Osteocyte (in vitro differentiated cells): ENCODE measurements around the gene ELF4. TPM values are rescaled to one million over a fixed set of nuclear protein-coding genes. Genes with fewer than 3 reads are reported as not detected.

Experiments used
- DNase-seq: peaks from one replicate; pipeline ENCODE4 v3.0.0; 2021; ENCODE audit warnings: mixed read lengths; ENCODE audit not compliant: unreplicated experiment; ENCODE audit errors: extremely low spot score
- H3K27ac Mint-ChIP-seq: one replicate; pipeline ENCODE4 v1.8.0; 2021; ENCODE audit warnings: mild to moderate bottlenecking, mixed read lengths; ENCODE audit not compliant: unreplicated experiment
- H3K27me3 Mint-ChIP-seq: one replicate; pipeline ENCODE4 v1.8.0; 2021; ENCODE audit warnings: mixed read lengths; ENCODE audit not compliant: unreplicated experiment
- H3K36me3 Mint-ChIP-seq: one replicate; pipeline ENCODE4 v1.8.0; 2021; ENCODE audit warnings: mixed read lengths; ENCODE audit not compliant: unreplicated experiment
- H3K4me1 Mint-ChIP-seq: one replicate; pipeline ENCODE4 v1.8.0; 2021; ENCODE audit warnings: mixed read lengths; ENCODE audit not compliant: unreplicated experiment
- H3K4me3 Mint-ChIP-seq: one replicate; pipeline ENCODE4 v1.8.0; 2021; ENCODE audit warnings: mild to moderate bottlenecking, moderate library complexity, mixed read lengths; ENCODE audit not compliant: unreplicated experiment
- H3K9me3 Mint-ChIP-seq: one replicate; pipeline ENCODE4 v1.8.0; 2021; ENCODE audit warnings: mixed read lengths; ENCODE audit not compliant: unreplicated experiment
- CTCF ChIP-seq: fragments of 200-600 bp; sonication (generic); IDR thresholded peaks from 2 replicates; pipeline ENCODE4 v1.5.0; 2021; ENCODE audit warnings: antibody characterized with exemption, mild to moderate bottlenecking, moderate library complexity
- total RNA-seq: library from RNA; stranded (reverse); gene quantifications from 2 replicates; pipeline ENCODE4 v1.2.1, GENCODE V29; 2021

The ELF4 gene
- total RNA-seq, 1 donor from 2014 or later = 25.2 TPM

DNA sequence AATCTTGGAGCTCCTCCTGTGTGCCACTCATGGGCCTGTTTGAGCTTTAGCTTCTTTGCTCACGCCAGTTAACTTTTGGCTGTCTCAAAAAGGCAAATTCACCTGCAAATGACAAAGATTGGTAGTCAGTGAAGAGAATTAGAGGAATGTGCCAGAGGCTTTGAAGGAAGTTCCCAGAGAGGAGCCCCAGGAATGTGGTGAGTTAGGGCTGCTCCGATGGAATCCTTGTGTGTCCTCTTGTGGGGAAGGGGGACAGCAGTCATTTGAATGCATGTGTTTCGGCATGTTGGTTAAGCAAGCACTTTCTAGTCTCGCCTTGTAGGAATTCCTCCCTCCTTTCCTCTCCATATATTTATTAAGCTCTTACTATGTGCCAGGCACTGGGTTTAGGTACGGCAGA is 62.9 kb downstream of the ELF4 start:
- H3K4me3 Mint-ChIP-seq = no peak overlapping the region
- peaks cover 5% of the 10 kb centered on the region for H3K9me3 Mint-ChIP-seq
- H3K4me1 Mint-ChIP-seq = no peaks in the 10 kb centered on the region
- H3K27me3 Mint-ChIP-seq = no peaks in the 10 kb centered on the region
- no peak for TF ChIP-seq CTCF
- H3K27ac Mint-ChIP-seq = no peak overlapping the region
- no peak for DNase-seq
- peaks cover 23% of the 10 kb centered on the region for H3K36me3 Mint-ChIP-seq

- Mint-ChIP-seq H3K27ac (no peak overlapping the region), H3K9me3 (no peaks in the 10 kb centered on the region), H3K27me3 (no peaks in the 10 kb centered on the region), H3K36me3 (peaks cover 9% of the 10 kb centered on the region), H3K4me3 (no peak overlapping the region), H3K4me1 (no peaks in the 10 kb centered on the region)
- DNase-seq = no peak
- TF ChIP-seq CTCF = no peak
Measured at GRCh38 chrX:130039847-130040246, 70.5 kb downstream of the ELF4 start.

GRCh38 chrX:130034178-130034577 is 76.1 kb downstream of the ELF4 start:
- TF ChIP-seq CTCF = no peak
- H3K9me3 Mint-ChIP-seq = no peaks in the 10 kb centered on the region
- no peaks in the 10 kb centered on the region for H3K4me1 Mint-ChIP-seq
- H3K27ac Mint-ChIP-seq = no peak overlapping the region
- peaks cover 8% of the 10 kb centered on the region for H3K36me3 Mint-ChIP-seq
- H3K4me3 Mint-ChIP-seq = no peak overlapping the region
- no peaks in the 10 kb centered on the region for H3K27me3 Mint-ChIP-seq
- no peak for DNase-seq

GRCh38 chrX:130032552-130032951 is 77.7 kb downstream of the ELF4 start:
- no peaks in the 10 kb centered on the region for H3K9me3 Mint-ChIP-seq
- no peaks in the 10 kb centered on the region for H3K4me1 Mint-ChIP-seq
- H3K36me3 Mint-ChIP-seq = peaks cover 8% of the 10 kb centered on the region
- no peak for DNase-seq
- no peak overlapping the region for H3K27ac Mint-ChIP-seq
- no peaks in the 10 kb centered on the region for H3K27me3 Mint-ChIP-seq
- no peak for TF ChIP-seq CTCF
- no peak overlapping the region for H3K4me3 Mint-ChIP-seq

DNA sequence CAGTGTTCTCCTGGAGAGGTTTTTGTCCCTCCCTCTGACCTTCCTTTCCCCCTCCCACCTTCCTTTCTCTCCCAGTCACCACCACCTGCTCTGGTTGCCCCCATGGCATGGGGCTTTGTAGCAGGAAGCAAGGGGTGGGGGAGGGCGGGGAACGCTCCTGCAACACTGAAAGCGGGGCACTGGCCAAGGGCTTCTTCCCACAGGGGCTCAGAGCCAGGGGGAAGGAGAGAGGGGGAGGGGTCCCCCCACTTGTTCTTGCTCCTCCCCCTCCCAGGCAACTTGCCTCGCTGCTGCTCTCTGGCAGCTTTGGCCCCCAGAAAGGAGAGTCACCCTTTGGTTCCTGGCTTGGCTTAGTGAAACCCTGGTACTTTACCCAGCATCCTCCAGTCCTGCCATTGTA is 79.5 kb downstream of the ELF4 start:
- Mint-ChIP-seq H3K27me3 (no peaks in the 10 kb centered on the region), H3K9me3 (no peaks in the 10 kb centered on the region), H3K27ac (no peak overlapping the region), H3K4me1 (no peaks in the 10 kb centered on the region), H3K36me3 (peaks cover 11% of the 10 kb centered on the region), H3K4me3 (no peak overlapping the region)
- TF ChIP-seq CTCF = no peak
- DNase-seq = no peak
